OCI-LY7 (cell line): ENCODE data around the gene ICA1. TPM values are rescaled to one million over a fixed set of nuclear protein-coding genes. Genes with fewer than 3 reads are reported as not detected.

Source experiments
- BruUV-seq: library from RNA; stranded (reverse); fragments of 400-500 nt; replicated peaks from 2 replicates; lab custom pipeline; 2021; lab: Mats Ljungman, UMichigan
- CTCF ChIA-PET: fragments of 300-600 bp; sonication (Branson Sonifier 250); formaldehyde crosslinking; loops from one replicate; lab custom pipeline; 2022; ENCODE audit warnings: antibody characterized with exemption; ENCODE audit not compliant: unreplicated experiment; lab: Charles Lee
- POLR2A ChIA-PET: fragments of 300-600 bp; sonication (Branson Sonifier 250); formaldehyde crosslinking; loops from one replicate; lab custom pipeline; 2022; ENCODE audit warnings: antibody characterized with exemption; lab: Charles Lee
- DNase-seq: peaks from one replicate; pipeline ENCODE4 v3.0.0-alpha.2; 2015; ENCODE audit warnings: low spot score
- H2AFZ ChIP-seq: fragments of 200-600 bp; sonication (generic), shearing (Covaris generic); 2 replicates; pipeline ENCODE4 v1.6.1; 2014; ENCODE audit warnings: mild to moderate bottlenecking, antibody characterized with exemption, low read length, moderate library complexity
- H3K27ac ChIP-seq: fragments of 200-600 bp; sonication (generic); 2 replicates; pipeline ENCODE4 v1.5.1; 2014; ENCODE audit warnings: mixed run types, low read depth, mild to moderate bottlenecking, moderate library complexity, low read length, inconsistent platforms; ENCODE audit not compliant: poor library complexity, severe bottlenecking
- H3K36me3 ChIP-seq: fragments of 200-600 bp; sonication (generic); 2 replicates; pipeline ENCODE4 v1.6.1; 2014; ENCODE audit warnings: mild to moderate bottlenecking, antibody characterized with exemption, low read length, moderate library complexity, mixed read lengths; ENCODE audit not compliant: insufficient read depth
- H3K4me1 ChIP-seq: fragments of 200-600 bp; sonication (generic); 2 replicates; pipeline ENCODE4 v1.5.1; 2014; ENCODE audit warnings: mild to moderate bottlenecking, low read length; ENCODE audit not compliant: insufficient read depth, poor library complexity, severe bottlenecking
- H3K4me2 ChIP-seq: fragments of 200-600 bp; sonication (generic); 2 replicates; pipeline ENCODE4 v1.6.1; 2014; ENCODE audit warnings: mild to moderate bottlenecking, low read length
- H3K4me3 ChIP-seq: fragments of 200-600 bp; sonication (generic); 2 replicates; pipeline ENCODE4 v1.5.1; 2014; ENCODE audit warnings: mild to moderate bottlenecking, low read depth, low read length; ENCODE audit not compliant: poor library complexity, severe bottlenecking
- H3K79me2 ChIP-seq: fragments of 200-600 bp; sonication (generic); 2 replicates; pipeline ENCODE4 v1.6.1; 2016; ENCODE audit warnings: low read depth, mild to moderate bottlenecking, low read length, moderate library complexity, mixed read lengths; ENCODE audit not compliant: insufficient read depth
- H3K9me2 ChIP-seq: fragments of 200-600 bp; sonication (generic); 2 replicates; pipeline ENCODE4 v1.6.1; 2016; ENCODE audit warnings: mild to moderate bottlenecking, low read length, mixed read lengths; ENCODE audit not compliant: insufficient read depth
- H3K9me3 ChIP-seq: fragments of 200-600 bp; sonication (generic); 2 replicates; pipeline ENCODE4 v1.6.1; 2014; ENCODE audit warnings: mild to moderate bottlenecking, mixed run types, low read length, mixed read lengths
- H4K20me1 ChIP-seq: fragments of 200-600 bp; sonication (generic); 2 replicates; pipeline ENCODE4 v1.6.1; 2014; ENCODE audit warnings: mild to moderate bottlenecking, antibody characterized with exemption, low read length, moderate library complexity, mixed read lengths; ENCODE audit not compliant: insufficient read depth
- EZH2phosphoT487 ChIP-seq: fragments of 200-600 bp; sonication (generic); IDR thresholded peaks from 2 replicates; pipeline ENCODE4 v1.6.1; 2018; ENCODE audit warnings: low read depth, borderline replicate concordance, mild to moderate bottlenecking, mixed run types, antibody characterized with exemption, low read length, moderate library complexity, mixed read lengths
- intact Hi-C: fragments of 100-400 bp; cut with micrococcal nuclease; formaldehyde crosslinking; loops from one replicate; pipeline ENCODE4 v1.10.0; 2022; ENCODE audit not compliant: unreplicated experiment
- total RNA-seq, 2 experiments: library from RNA; depleted of rRNA in 1 of 2; stranded (reverse); fragments of >200 nt in 1 of 2; shearing (Covaris generic) in 1 of 2; gene quantifications; 2 replicates each; pipeline ENCODE4 v1.2.3, GENCODE V29; 2014 to 2022
- TF ChIP-seq, protein P1 (sequence below): fragments of 200-600 bp; sonication (generic); conservative IDR thresholded peaks from 2 replicates; pipeline ENCODE4 v1.5.1; 2014; ENCODE audit warnings: mild to moderate bottlenecking, antibody characterized with exemption, low read length, moderate library complexity, mixed read lengths

ICA1 gene
- total RNA-seq, 2 experiments from 2014 or later = 0.49 TPM; not detected in 1

DNA sequence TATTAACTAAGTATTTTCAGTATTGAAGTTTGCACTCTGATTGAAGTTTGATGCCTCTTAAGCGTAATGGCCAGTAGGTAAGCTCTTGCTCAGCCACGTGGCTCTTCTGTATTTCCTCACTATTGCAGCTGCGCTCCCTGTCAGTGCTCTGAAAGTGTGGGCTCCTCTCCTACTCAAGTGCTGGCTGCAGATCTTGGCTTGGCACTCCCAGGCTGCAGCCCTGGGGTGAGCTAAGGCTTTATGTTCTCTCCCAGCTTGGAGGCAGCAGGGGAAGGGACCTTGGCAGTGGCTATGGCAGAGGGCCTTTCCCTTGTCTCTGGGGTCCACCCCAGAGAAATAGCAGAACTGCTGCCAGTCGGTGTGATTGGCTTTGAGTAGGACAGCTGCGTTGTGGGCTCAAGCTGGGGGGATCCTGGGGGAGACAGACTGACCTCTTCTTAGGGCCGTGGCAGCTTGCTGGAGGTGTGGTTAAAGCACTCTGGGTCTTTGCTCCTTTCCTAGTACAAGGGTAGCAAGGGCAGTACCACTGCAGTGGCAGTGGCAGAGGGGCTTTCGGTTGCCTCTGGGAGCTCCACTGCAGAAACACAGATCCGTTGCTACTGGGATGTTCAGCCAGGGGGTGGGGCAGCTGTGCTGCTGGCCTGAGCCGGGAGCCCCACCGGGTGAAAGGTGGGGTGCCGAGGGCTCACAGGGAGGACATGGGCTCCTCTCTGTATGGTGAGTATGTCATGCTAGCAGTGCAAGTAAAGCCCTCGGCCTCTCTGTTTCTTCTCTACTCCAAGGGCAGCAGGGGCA, 192.9 kb downstream of the ICA1 start:
- Histone ChIP-seq H3K9me3 (no peaks in the 10 kb centered on the region), H3K4me3 (no peak overlapping the region), H3K9me2 (no peaks in the 10 kb centered on the region), H3K27ac (no peak overlapping the region), H3K79me2 (peaks cover 24% of the 10 kb centered on the region; the same call in 1 of the 2 replicates), H3K4me1 (no peaks in the 10 kb centered on the region), H2AFZ (no peak overlapping the region), H3K36me3 (peaks cover 48% of the 10 kb centered on the region), H3K4me2 (no peak overlapping the region), H4K20me1 (no peaks in the 10 kb centered on the region; the same call in 1 of the 2 replicates)
- ChIA-PET CTCF (no interaction called here), POLR2A (interaction anchor here (1.5 kb wide), 1 partner anchor 27 kb away, joined by 3 read pairs; no protein-coding TSS in a partner anchor)
- intact Hi-C loops = no loop called here
- no TSS peak for BruUV-seq
- TF ChIP-seq, protein P1, sequence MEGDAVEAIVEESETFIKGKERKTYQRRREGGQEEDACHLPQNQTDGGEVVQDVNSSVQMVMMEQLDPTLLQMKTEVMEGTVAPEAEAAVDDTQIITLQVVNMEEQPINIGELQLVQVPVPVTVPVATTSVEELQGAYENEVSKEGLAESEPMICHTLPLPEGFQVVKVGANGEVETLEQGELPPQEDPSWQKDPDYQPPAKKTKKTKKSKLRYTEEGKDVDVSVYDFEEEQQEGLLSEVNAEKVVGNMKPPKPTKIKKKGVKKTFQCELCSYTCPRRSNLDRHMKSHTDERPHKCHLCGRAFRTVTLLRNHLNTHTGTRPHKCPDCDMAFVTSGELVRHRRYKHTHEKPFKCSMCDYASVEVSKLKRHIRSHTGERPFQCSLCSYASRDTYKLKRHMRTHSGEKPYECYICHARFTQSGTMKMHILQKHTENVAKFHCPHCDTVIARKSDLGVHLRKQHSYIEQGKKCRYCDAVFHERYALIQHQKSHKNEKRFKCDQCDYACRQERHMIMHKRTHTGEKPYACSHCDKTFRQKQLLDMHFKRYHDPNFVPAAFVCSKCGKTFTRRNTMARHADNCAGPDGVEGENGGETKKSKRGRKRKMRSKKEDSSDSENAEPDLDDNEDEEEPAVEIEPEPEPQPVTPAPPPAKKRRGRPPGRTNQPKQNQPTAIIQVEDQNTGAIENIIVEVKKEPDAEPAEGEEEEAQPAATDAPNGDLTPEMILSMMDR = no peak
- no peak for TF ChIP-seq EZH2phosphoT487
- DNase-seq = no peak

- Histone ChIP-seq H3K4me3 (no peak overlapping the region), H3K4me1 (no peaks in the 10 kb centered on the region), H3K9me3 (no peaks in the 10 kb centered on the region), H3K36me3 (peaks cover 54% of the 10 kb centered on the region), H2AFZ (no peak overlapping the region), H4K20me1 (no peaks in the 10 kb centered on the region; the same call in 1 of the 2 replicates), H3K79me2 (peaks cover 24% of the 10 kb centered on the region; the same call in 1 of the 2 replicates), H3K27ac (no peak overlapping the region), H3K9me2 (no peaks in the 10 kb centered on the region), H3K4me2 (no peak overlapping the region)
- intact Hi-C loops = no loop called here
- POLR2A ChIA-PET = no interaction called here
- TF ChIP-seq, protein P1 = no peak
- no peak for TF ChIP-seq EZH2phosphoT487
- BruUV-seq = no TSS peak
- DNase-seq = no peak
- CTCF ChIA-PET = no interaction called here
Observed at GRCh38 chr7:8065356-8065813, 196.6 kb downstream of the ICA1 start.

GRCh38 chr7:8064828-8065227, 197.1 kb downstream of the ICA1 start:
- Histone ChIP-seq H4K20me1 (no peaks in the 10 kb centered on the region; the same call in 1 of the 2 replicates), H3K9me2 (no peaks in the 10 kb centered on the region), H2AFZ (no peak overlapping the region), H3K36me3 (peaks cover 55% of the 10 kb centered on the region), H3K4me3 (no peak overlapping the region), H3K79me2 (peaks cover 24% of the 10 kb centered on the region; the same call in 1 of the 2 replicates), H3K4me1 (no peaks in the 10 kb centered on the region), H3K27ac (no peak overlapping the region), H3K4me2 (no peak overlapping the region), H3K9me3 (no peaks in the 10 kb centered on the region)
- intact Hi-C loops = no loop called here
- no TSS peak for BruUV-seq
- no peak for DNase-seq
- TF ChIP-seq, protein P1 = no peak
- TF ChIP-seq EZH2phosphoT487 = no peak
- CTCF ChIA-PET = no interaction called here
- POLR2A ChIA-PET = no interaction called here
